Measurements from ENCODE around the gene BEST4.

The BEST4 gene

DNA sequence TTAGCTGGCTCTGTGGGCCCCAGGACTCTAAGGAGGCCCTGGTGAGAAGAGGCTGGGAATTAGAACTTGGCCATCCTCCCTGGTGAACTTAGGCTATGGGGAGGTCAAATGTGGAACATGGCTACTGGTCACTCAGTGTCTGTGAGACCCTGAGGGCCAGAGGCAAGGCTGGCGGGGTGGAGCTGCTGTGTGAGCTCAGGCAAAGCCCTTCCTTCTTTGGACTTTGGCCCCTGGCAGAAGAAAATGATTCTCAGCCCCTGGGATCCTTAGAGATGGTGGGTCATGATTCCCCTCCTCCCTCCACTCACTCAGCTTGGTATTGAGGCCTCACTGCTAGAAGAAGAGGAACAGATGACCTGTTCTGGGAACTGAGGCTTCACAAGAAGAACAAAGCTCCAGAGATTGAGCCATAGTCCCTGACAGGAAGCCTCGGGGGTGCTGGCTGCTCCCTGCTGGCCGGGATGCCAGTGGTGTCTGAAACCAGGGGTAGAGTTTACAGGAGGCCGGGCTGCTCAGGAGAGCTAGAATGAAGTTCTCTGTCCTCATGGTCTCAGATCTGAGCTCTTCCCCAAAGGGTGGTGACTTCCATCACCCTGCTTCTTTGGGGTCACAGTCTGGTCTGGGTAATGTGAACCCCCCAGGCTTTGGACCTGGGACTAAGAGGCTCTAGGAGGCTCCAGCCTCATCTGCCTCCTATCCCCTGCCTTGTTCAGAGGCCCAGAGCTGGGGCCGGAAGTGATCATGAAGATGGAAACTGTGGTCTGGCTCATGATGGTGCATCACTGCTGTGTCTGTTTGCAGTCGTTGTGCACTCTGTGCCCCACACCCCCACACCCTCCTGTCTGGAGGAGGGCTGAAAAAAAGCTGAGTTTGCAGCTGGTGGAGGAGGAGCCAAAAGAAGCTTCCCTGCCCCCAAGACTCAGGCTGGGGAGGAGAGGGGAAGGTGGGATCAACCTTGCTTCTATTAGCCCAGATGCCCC lies 21.3 kb upstream of the BEST4 start:
- TF ChIP-seq GATA2 (IDR thresholded peaks at IDR 0.05; ENCODE audit: low read depth, low read length) (no peak), GATA3 (IDR thresholded peaks at IDR 0.05; ENCODE audit: low read depth, low read length) (no peak)

DNA sequence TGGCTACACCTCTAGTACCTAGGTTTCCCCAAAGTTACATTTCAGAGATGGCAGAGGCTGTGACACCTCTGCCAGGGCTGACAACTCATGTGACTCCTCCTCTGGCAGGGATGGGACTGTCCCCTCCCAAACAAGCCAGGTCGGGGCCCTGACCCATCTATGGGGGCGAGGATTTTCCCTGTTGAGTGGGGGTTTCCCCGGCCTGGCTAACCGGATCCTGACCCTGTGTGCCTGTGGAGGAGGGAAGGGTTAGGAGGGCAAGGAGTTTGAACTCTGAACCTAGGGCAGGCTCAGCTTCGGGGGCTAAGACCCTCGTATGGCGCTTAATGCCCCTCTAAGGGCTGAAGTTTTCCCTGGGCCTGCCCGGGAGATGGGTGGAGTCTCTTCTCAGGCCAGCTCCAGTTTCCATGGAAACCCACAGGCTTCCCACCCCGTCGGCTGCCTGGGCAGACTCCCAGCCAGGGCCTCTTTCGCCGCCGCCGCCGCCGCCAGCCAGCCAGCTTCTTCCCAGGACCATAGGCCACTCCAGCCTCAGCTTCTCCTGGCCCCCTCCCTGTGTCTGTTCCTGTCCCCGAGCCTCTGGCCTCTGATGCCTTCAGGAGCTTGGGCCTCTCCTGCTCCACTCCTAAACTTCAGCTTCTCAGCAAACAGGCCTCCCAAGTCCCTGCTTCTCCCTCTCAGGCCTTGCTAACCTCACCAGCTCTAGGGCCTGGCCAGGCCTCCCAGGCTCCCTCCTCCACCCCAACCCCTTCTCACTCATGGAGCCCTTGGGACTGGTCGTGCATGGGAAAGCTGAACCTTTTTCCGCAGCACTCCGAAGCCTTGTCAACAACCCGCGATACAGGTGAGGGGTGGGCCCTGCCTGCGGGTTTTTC lies 20.3 kb upstream of the BEST4 start, which contains the start of gene BTBD19:
TSS of gene BTBD19 (plus strand) at position 461 of the 875 bp plus-strand sequence. CDS start at position 759, 298 bp downstream.
- TF ChIP-seq GATA2 (IDR thresholded peaks at IDR 0.05; ENCODE audit: low read depth, low read length): no peak

DNA sequence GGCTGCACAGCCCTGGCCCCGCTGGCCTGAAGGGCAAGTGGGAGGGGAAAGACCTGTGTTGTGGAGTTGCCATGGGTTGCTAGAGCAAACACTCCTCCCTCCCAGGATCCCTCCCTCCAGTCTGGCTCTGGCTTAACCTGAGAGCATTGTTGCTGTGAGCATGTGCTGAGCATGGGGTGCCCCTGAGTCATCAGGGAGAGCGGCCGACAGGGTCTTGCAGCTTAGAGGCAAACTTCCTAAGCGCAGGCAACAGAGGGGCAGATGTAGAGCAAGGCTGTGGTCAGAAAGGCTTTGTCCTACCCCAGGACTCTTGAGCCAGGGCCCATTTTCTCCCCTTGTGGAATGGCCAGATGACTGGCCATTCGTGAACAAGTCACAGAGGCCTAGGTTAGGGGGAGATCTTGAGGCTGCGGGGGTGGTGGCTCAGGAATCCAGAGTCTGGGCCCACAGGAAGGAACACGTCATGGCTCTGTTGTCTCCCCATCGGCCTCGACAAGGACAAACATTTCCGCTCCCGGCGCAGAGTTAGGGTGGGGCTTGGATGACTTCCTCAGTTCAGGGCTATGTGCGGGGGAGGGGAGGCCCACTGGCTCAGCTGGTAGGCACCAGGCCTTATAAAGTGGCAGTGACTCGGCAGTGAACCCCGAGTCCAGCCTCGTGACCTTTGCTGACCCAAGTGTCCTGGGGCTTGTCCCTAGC lies 19.5 kb upstream of the BEST4 start:
- no peak for TF ChIP-seq GATA3 (IDR thresholded peaks at IDR 0.05; ENCODE audit: low read depth, low read length)
- TF ChIP-seq GATA2 (IDR thresholded peaks at IDR 0.05; ENCODE audit: low read depth, low read length): no peak

- TF ChIP-seq GATA3 (IDR thresholded peaks at IDR 0.05; ENCODE audit: low read depth, low read length) (no peak), GATA2 (IDR thresholded peaks at IDR 0.05; ENCODE audit: low read depth, low read length) (no peak)
Observed at GRCh38 chr1:44806704-44807363, 18.9 kb upstream of the BEST4 start, which contains the start of gene DYNLT4. Gene DYNLT4 (minus strand): TSS chr1:44807351. CDS start chr1:44806668, 683 bp downstream.

GRCh38 chr1:44806025-44806703 lies 18.2 kb upstream of the BEST4 start:
- TF ChIP-seq GATA3 (IDR thresholded peaks at IDR 0.05; ENCODE audit: low read depth, low read length): no peak
- TF ChIP-seq GATA2 (IDR thresholded peaks at IDR 0.05; ENCODE audit: low read depth, low read length): no peak

DNA sequence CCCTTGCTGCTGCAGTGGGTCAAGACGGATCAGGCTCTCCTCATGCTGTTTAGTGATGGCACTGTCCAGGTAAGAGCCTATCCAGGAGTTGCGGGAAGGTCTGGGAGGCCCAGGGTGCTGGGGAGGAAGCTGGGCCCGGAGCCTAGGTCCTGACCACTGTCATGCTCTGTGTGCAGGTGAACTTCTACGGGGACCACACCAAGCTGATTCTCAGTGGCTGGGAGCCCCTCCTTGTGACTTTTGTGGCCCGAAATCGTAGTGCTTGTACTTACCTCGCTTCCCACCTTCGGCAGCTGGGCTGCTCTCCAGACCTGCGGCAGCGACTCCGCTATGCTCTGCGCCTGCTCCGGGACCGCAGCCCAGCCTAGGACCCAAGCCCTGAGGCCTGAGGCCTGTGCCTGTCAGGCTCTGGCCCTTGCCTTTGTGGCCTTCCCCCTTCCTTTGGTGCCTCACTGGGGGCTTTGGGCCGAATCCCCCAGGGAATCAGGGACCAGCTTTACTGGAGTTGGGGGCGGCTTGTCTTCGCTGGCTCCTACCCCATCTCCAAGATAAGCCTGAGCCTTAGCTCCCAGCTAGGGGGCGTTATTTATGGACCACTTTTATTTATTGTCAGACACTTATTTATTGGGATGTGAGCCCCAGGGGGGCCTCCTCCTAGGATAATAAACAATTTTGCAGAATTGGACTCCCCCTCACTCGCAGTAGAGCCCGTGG lies 17.5 kb upstream of the BEST4 start:
- TF ChIP-seq GATA3 (IDR thresholded peaks at IDR 0.05; ENCODE audit: low read depth, low read length) (no peak), GATA2 (IDR thresholded peaks at IDR 0.05; ENCODE audit: low read depth, low read length) (no peak)

GRCh38 chr1:44803312-44804095 lies 15.5 kb upstream of the BEST4 start:
- TF ChIP-seq GATA2 (IDR thresholded peaks at IDR 0.05; ENCODE audit: low read depth, low read length): no peak
- TF ChIP-seq GATA3 (IDR thresholded peaks at IDR 0.05; ENCODE audit: low read depth, low read length): no peak

- TF ChIP-seq GATA2 (IDR thresholded peaks at IDR 0.05; ENCODE audit: low read depth, low read length) (no peak), GATA3 (IDR thresholded peaks at IDR 0.05; ENCODE audit: low read depth, low read length) (no peak)
Observed at GRCh38 chr1:44803062-44803311, 15.0 kb upstream of the BEST4 start.

DNA sequence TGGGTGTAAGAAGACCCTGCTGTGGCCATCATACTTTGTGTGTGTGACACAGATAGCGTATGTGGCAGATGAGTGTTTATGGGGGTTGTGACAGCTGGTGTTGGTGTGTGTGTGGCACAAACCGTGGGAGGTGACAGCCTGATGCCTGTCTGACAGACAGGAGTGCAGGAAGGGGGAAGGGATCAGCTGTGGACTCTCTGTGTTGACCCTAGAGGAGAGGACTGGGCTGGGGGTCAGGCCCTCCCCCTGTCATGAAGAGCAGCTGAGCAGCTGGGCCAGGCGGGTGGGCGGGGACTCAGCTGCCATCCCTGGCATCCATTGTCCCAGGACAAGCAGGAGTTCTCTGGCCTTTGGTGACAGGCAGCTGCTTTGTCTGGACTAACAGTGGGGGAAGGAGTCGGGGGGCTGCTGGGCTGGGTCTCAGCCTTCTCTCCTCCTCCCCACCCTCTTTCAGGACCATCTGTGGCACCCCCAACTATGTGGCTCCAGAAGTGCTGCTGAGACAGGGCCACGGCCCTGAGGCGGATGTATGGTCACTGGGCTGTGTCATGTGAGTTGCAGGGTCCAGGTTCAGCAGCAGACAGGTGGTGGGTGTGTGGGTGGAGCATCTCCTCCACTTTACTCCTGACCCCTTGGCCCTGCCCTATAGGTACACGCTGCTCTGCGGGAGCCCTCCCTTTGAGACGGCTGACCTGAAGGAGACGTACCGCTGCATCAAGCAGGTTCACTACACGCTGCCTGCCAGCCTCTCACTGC lies 14.5 kb upstream of the BEST4 start:
- TF ChIP-seq GATA2 (IDR thresholded peaks at IDR 0.05; ENCODE audit: low read depth, low read length) (no peak), GATA3 (IDR thresholded peaks at IDR 0.05; ENCODE audit: low read depth, low read length) (no peak)

DNA sequence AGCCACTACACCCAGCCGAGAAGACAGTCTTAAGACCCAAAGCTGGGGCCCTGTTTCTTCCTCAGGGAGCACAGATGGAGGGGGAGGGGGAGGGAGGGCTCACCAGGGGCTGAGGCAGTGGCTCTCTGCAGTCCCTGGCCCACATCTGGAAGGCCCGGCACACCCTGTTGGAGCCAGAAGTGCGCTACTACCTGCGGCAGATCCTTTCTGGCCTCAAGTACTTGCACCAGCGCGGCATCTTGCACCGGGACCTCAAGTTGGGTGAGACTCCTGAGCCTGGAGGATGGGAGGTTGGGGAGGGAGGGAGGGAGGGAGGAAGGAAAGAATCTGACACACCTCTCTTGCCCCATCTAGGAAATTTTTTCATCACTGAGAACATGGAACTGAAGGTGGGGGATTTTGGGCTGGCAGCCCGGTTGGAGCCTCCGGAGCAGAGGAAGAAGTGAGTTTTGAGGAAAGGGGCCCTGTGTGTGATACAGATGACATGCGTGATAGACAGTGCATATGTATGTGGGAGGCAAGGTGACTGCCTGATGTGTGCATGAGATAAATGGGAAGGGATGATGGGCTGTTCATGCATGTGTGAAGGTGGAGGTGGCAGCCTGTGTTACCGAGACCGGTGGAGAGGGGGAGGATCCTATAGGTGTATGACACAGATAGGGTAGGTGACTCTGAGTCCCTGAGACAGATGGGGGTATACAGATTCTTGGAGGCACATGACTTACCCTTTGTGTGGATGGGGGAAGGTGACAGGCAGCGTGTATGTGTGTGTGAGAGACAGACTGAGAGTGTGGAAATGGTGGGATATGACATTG lies 13.7 kb upstream of the BEST4 start:
- TF ChIP-seq GATA3 (IDR thresholded peaks at IDR 0.05; ENCODE audit: low read depth, low read length): no peak
- no peak for TF ChIP-seq GATA2 (IDR thresholded peaks at IDR 0.05; ENCODE audit: low read depth, low read length)
